ENCODE data around the gene PNCK.
"Not testable (repeated sequence)": the region's sequence is repeated elsewhere in the genome, so short reads cannot be mapped to it uniquely, and the experiment has no call there.

Gene PNCK

GRCh38 chrX:153694687-153695270 is 21.2 kb upstream of the PNCK start:
- no peak overlapping the region for H3K4me3 ChIP-seq (ENCODE audit: low read length)
- H3K9me3 ChIP-seq (replicated peaks; ENCODE audit: insufficient read depth, low read length): no peaks in the 10 kb centered on the region
- no peak overlapping the region for H3K27ac ChIP-seq (ENCODE audit: low read length)
- no peaks in the 10 kb centered on the region for H3K27me3 ChIP-seq (replicated peaks; ENCODE audit: insufficient read depth, low read length)
- H4K20me1 ChIP-seq (ENCODE audit: insufficient read depth, low read length): no peaks in the 10 kb centered on the region
- TF ChIP-seq EZH2 (optimal IDR thresholded peaks at IDR 0.05; ENCODE audit: low read depth, low read length) (no peak), CTCF (IDR thresholded peaks at IDR 0.05; ENCODE audit: low read length) (no peak), EZH2phosphoT487 (IDR thresholded peaks at IDR 0.05; ENCODE audit: low read length) (no peak)
- no peak overlapping the region for H3K9ac ChIP-seq (ENCODE audit: low read length)
- H3K79me2 ChIP-seq (ENCODE audit: low read length): no peaks in the 10 kb centered on the region
- H3K4me1 ChIP-seq (ENCODE audit: low read length): no peaks in the 10 kb centered on the region
- no peaks in the 10 kb centered on the region for H3K9me2 ChIP-seq (replicated peaks; ENCODE audit: insufficient read depth, low read length)
- H3K36me3 ChIP-seq (replicated peaks; ENCODE audit: insufficient read depth, low read length): no peaks in the 10 kb centered on the region
- DNase-seq: no peak
- no peak overlapping the region for H3K4me2 ChIP-seq (ENCODE audit: low read depth, low read length)
- H2AFZ ChIP-seq (ENCODE audit: low read length): no peak overlapping the region
- H3F3A ChIP-seq (ENCODE audit: insufficient read depth, low read length): no peaks in the 10 kb centered on the region

- H3K9ac ChIP-seq (ENCODE audit: low read length); H3K9me3 ChIP-seq (replicated peaks; ENCODE audit: insufficient read depth, low read length); H3K27ac ChIP-seq (ENCODE audit: low read length); DNase-seq; H3K9me2 ChIP-seq (replicated peaks; ENCODE audit: insufficient read depth, low read length); H3K4me3 ChIP-seq (ENCODE audit: low read length); H3K79me2 ChIP-seq (ENCODE audit: low read length); H4K20me1 ChIP-seq (ENCODE audit: insufficient read depth, low read length); H3F3A ChIP-seq (ENCODE audit: insufficient read depth, low read length); H3K27me3 ChIP-seq (replicated peaks; ENCODE audit: insufficient read depth, low read length); H3K36me3 ChIP-seq (replicated peaks; ENCODE audit: insufficient read depth, low read length); H3K4me2 ChIP-seq (ENCODE audit: low read depth, low read length); H2AFZ ChIP-seq (ENCODE audit: low read length); H3K4me1 ChIP-seq (ENCODE audit: low read length): not testable (repeated sequence)
Observed at GRCh38 chrX:153694256-153694655, 20.6 kb upstream of the PNCK start.

- no peak for DNase-seq
- no peak overlapping the region for H3K9ac ChIP-seq (ENCODE audit: low read length)
- no peak overlapping the region for H3K27ac ChIP-seq (ENCODE audit: low read length)
- H3K9me2 ChIP-seq (replicated peaks; ENCODE audit: insufficient read depth, low read length): no peaks in the 10 kb centered on the region
- no peaks in the 10 kb centered on the region for H4K20me1 ChIP-seq (ENCODE audit: insufficient read depth, low read length)
- no peaks in the 10 kb centered on the region for H3K27me3 ChIP-seq (replicated peaks; ENCODE audit: insufficient read depth, low read length)
- no peaks in the 10 kb centered on the region for H3K79me2 ChIP-seq (ENCODE audit: low read length)
- no peak for TF ChIP-seq CTCF (IDR thresholded peaks at IDR 0.05; ENCODE audit: low read length)
- TF ChIP-seq EZH2 (optimal IDR thresholded peaks at IDR 0.05; ENCODE audit: low read depth, low read length): no peak
- no peak for TF ChIP-seq EZH2phosphoT487 (IDR thresholded peaks at IDR 0.05; ENCODE audit: low read length)
- no peak overlapping the region for H2AFZ ChIP-seq (ENCODE audit: low read length)
- no peaks in the 10 kb centered on the region for H3K9me3 ChIP-seq (replicated peaks; ENCODE audit: insufficient read depth, low read length)
- no peaks in the 10 kb centered on the region for H3F3A ChIP-seq (ENCODE audit: insufficient read depth, low read length)
- H3K4me2 ChIP-seq (ENCODE audit: low read depth, low read length): no peak overlapping the region
- H3K36me3 ChIP-seq (replicated peaks; ENCODE audit: insufficient read depth, low read length): no peaks in the 10 kb centered on the region
- H3K4me1 ChIP-seq (ENCODE audit: low read length): no peaks in the 10 kb centered on the region
- no peak overlapping the region for H3K4me3 ChIP-seq (ENCODE audit: low read length)
Observed at GRCh38 chrX:153693216-153694086, 19.8 kb upstream of the PNCK start.

GRCh38 chrX:153692611-153693156 is 19.1 kb upstream of the PNCK start:
- H3K9me2 ChIP-seq (replicated peaks; ENCODE audit: insufficient read depth, low read length): no peaks in the 10 kb centered on the region
- H3K36me3 ChIP-seq (replicated peaks; ENCODE audit: insufficient read depth, low read length): no peaks in the 10 kb centered on the region
- no peak overlapping the region for H3K4me2 ChIP-seq (ENCODE audit: low read depth, low read length)
- no peak overlapping the region for H3K9ac ChIP-seq (ENCODE audit: low read length)
- no peak for DNase-seq
- no peaks in the 10 kb centered on the region for H3K79me2 ChIP-seq (ENCODE audit: low read length)
- no peak overlapping the region for H2AFZ ChIP-seq (ENCODE audit: low read length)
- no peak for TF ChIP-seq EZH2phosphoT487 (IDR thresholded peaks at IDR 0.05; ENCODE audit: low read length)
- no peak for TF ChIP-seq EZH2 (optimal IDR thresholded peaks at IDR 0.05; ENCODE audit: low read depth, low read length)
- TF ChIP-seq CTCF (IDR thresholded peaks at IDR 0.05; ENCODE audit: low read length): no peak
- no peaks in the 10 kb centered on the region for H3K27me3 ChIP-seq (replicated peaks; ENCODE audit: insufficient read depth, low read length)
- no peaks in the 10 kb centered on the region for H4K20me1 ChIP-seq (ENCODE audit: insufficient read depth, low read length)
- no peaks in the 10 kb centered on the region for H3K4me1 ChIP-seq (ENCODE audit: low read length)
- no peaks in the 10 kb centered on the region for H3F3A ChIP-seq (ENCODE audit: insufficient read depth, low read length)
- no peak overlapping the region for H3K4me3 ChIP-seq (ENCODE audit: low read length)
- no peak overlapping the region for H3K27ac ChIP-seq (ENCODE audit: low read length)
- no peaks in the 10 kb centered on the region for H3K9me3 ChIP-seq (replicated peaks; ENCODE audit: insufficient read depth, low read length)
